Measurements from ENCODE around the gene LRRN2. TPM values are rescaled to one million over a fixed set of nuclear protein-coding genes. Genes with fewer than 3 reads are reported as not detected.
"Not testable (repeated sequence)": the region's sequence is repeated elsewhere in the genome, so short reads cannot be mapped to it uniquely, and the experiment has no call there.

Gene LRRN2
- polyA plus RNA-seq, 1 donor = 6.4 TPM

GRCh38 chr1:204658295-204658694 lies 27.2 kb downstream of the LRRN2 start:
- DNase-seq = no peak

- no peak for DNase-seq
These were observed 31.8 kb downstream of the LRRN2 start for GRCh38 chr1:204653590-204654340.

DNA sequence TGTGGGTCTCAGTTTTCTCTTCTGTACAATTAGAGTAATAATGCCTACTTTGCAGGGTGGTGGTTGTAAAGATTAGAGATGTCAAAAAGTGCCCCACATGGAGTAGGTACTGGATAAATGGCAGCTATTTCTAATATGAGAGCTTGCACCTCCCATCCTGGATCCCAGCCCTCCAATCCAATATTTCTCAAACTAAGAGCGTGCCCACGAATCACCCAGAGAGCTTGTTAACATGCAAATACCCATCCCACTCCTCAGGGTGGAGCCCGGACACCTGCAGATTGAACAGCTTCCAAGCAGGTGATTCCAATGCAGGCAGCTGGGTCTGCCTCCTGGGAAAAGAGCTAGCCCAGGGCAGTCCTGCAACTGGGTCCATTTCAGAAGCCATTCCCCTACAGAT lies 33.0 kb downstream of the LRRN2 start:
- DNase-seq = no peak

GRCh38 chr1:204651843-204652421 lies 33.6 kb downstream of the LRRN2 start:
- DNase-seq = no peak

DNA sequence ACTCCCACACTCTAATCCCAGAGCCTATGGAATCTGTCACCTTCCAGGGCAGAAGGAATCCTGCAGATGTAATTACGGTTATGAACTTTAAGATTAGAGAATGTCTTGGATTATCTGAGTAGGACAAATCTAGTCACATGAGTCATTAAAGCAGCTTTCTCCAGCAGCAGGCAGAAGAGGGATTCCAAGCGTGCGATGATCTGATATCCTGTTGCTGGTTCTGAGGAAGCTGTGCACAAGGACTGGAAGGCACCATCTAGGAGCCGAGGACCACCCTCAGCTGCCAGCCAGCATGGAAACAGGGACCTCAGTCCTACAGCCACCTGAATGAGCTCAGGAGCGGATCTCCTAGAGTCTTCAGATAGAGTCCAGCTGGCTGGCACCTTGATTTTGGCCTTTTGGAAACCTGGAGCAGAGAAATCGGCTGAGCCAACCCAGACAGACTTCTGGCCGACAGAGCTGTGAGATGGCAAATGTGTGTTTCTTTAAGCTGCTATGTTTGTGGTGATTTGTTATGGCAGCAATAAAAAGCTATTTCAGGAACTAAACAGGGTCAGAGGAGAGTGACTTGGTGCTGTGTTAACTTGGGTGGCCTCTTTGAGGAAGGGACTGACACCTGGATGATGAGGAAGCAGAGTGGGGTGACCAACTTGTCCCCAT lies 34.5 kb downstream of the LRRN2 start:
- DNase-seq = no peak

DNA sequence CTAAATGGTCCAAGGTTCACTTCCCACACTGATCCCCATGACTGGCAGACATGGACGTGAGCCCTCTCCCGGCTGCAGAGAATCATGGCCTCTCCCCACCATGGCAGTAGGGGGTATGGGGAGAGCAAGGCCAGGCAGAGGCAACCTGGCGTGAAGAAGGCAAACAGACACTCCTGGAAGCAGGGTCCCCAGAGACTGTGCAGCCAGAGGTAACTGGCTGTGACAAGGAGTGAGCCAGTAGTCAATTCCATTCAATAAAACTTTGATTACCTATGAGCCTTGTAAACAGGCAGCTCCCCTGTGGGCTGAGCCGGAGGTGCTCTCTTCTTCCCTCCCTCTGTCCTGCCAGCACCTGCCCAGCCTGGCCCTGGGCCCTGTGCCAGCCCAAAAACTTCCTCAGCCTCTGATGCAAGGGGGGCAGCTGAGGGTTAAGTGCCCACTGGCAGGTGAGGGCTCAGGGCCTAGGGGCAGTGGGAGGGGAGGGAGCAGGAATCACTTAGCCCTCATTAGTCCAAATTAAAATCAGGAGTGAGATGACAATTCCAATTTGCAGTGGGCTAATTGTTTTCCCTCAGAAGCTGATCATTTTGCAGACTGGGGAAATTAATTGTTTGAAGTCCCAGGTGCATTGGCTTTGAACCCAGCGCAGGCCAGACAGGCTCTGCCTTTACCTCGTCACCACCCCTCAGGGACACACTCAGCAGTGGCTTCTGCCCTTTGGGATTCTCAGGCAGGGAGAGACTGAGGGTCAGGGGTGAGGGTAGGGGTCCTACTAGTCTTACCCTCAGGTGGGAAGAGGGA lies 35.6 kb downstream of the LRRN2 start:
- DNase-seq = no peak

GRCh38 chr1:204648576-204648975 lies 37.0 kb downstream of the LRRN2 start:
- DNase-seq = no peak

GRCh38 chr1:204647805-204648153 lies 37.8 kb downstream of the LRRN2 start:
- no peak for DNase-seq

DNA sequence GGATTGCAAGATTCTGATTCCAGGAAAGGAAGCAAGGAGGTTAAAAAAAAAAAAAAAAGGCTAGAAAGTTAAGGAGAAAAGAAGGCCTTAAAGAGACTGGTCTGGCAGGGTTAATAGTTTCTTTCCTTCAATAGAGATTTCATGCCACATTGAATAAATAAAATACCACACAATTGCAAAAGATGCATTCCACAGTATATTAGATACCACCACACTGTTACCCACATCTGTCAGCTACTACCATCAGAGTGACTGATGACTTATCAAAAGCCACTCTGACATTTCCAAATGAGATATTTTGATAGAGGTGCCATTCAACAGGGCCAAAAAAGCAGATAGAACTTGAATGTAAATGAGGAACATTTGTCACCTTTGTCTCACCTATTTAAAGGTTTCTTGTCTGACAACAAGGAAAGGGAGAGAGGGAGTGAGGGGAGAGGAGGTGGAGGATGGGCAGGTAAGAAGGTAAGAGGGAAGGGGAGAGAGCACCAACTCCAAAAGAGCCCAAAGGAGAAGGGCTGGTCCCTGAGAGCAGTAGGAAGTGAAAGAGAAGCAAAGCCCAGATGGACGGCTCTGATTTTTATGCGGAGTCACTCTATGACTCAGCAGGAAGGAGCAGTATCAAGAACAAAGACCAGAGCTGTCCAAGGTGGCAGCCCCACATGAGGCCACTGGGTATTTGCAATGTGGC lies 38.3 kb downstream of the LRRN2 start:
- DNase-seq = no peak

GRCh38 chr1:204645666-204646065 lies 39.9 kb downstream of the LRRN2 start:
- no peak for DNase-seq

DNA sequence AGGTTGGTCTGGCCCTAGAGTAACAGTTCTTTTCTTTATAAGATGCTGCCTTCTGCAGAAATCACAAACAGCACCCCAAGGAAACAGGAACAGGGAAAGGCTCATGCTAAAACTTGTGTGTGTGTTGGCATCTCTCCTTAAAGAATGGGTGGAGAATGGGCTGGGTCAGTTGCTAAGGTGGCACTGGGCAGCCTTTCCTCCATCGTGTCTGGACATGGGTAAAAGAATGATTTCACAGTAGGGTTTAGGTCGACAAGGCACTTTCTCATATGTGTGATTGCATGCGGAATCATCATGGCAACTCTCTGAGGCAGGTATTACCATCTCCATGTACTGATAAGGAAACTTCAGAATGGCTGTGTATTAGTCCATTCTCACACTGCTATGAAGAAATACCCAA lies 40.3 kb downstream of the LRRN2 start:
- DNase-seq = no peak

GRCh38 chr1:204643503-204643902 lies 42.0 kb downstream of the LRRN2 start:
- DNase-seq = no peak

GRCh38 chr1:204641936-204642335 lies 43.6 kb downstream of the LRRN2 start:
- no peak for DNase-seq

GRCh38 chr1:204641455-204641854 lies 44.1 kb downstream of the LRRN2 start:
- no peak for DNase-seq

DNA sequence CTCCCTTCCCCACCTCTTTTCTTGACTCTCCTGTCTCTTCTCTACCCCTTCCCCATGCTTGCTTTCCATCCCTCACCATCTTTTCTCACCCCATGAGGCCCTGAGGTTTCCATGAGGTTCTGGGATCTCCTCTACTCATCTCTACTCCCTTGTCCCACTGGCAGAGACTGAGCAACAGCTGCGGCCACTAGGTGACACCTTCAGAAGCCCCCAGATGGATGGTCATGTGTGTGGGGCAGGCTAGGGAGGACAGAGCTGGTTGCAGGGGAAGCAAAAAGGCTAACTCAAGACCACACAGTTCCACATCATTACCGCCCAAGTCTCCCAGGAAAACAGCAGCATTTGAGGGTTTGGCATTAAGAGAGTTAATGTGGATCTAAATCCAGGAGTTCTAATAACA lies 45.0 kb downstream of the LRRN2 start:
- DNase-seq = no peak

GRCh38 chr1:204634260-204634910 lies 51.2 kb downstream of the LRRN2 start:
- DNase-seq = no peak

GRCh38 chr1:204633665-204634064 lies 51.9 kb downstream of the LRRN2 start:
- no peak for DNase-seq

DNA sequence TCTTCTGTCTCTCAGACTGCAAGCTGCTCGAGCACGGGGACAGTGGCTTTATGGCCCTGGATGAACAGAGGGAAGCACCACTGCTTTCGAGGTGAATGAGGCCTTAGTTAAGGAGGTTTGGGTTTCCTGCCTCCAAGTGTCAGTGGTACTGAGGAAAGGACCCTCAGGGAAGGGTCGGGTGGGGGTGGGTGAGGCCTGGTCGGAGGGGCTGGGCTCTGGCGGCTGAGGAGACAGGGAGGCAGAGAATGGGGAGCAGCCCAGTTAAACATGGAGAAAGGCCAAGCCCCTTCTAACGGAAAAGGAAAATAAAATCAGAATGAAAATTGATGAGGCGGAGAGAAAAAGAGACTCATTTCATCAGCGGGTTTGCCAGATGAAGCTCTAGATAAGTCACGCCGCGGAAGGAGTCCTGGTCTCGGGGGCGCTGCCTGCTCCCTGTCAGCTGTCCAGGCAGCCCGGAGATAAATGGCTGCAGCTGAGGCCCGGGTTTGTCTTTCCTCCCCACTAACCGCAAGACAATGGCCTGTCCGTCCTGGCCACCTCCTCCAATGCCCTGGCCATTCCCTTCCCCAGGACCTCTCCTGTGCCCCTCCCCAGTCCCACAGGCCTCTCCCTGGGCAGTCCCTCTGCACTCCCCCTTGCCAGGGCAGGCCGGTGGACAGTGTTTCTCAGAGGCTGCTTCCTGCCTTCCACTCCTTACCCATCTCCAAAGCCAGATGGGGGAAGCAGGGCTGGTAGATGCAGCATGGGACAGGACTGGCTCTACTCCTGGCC lies 55.2 kb downstream of the LRRN2 start:
- DNase-seq = no peak

DNA sequence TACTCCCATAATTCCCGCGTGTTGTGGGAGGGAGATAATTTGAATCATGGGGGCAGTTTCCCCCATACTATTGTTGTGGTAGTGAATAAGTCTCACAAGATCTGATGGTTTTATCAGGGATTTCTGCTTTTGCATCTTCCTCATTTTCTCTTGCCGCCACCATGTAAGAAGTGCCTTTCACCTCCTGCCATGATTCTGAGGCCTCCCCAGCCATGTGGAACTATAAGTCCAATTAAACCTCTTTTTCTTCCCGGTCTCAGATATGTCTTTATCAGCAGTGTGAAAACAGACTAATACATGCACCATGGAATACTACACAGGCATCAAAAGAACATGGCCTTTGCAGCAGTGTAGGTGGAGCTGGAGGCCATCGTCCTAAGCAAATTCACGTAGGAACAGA lies 56.1 kb downstream of the LRRN2 start:
- not testable (repeated sequence) for DNase-seq

GRCh38 chr1:204628868-204629267 lies 56.7 kb downstream of the LRRN2 start:
- no peak for DNase-seq

DNA sequence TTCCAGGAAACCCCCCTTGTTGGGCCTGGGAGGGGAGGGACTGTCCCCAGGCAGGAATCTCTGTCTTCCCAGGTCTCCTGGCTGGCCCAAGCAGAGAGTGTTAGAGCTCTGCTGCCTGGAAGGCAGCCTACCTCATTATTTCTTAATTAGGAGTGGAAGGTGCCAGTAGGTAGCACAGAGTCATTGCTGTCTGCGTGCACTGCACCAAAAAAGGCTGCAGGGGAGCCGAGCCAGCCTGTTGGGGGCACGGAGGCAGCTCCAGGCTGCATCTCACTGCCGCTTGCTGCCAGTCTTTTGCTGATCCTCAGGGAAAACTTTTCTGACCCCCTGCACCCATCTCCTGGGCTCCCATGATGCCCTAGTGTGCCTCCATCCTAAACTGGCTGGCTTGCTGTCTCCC lies 58.1 kb downstream of the LRRN2 start:
- no peak for DNase-seq

All from hindlimb muscle (tissue), 1 donor.